Measurements from ENCODE around the gene TNFRSF21.
"Not testable (repeated sequence)": the region's sequence is repeated elsewhere in the genome, so short reads cannot be mapped to it uniquely, and the experiment has no call there.

Gene TNFRSF21

DNA sequence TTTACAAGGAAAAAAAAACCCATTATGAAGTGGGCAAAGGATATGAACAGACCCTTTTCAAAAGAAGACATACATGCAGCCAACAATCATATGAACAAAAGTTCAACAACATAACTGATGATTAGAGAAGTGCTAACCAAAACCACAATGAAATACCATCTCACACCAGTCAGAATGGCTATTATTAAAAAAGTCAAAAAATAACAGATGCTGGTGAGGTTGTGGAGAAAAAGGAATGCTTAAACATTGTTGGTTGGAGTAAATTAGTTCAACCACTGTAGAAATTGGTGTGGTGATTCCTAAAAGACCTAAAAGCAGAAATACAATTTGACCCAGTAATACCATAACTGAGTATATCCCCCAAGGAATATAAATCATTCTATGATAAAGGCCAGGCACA, 86.5 kb downstream of the TNFRSF21 start:
- DNase-seq (ENCODE audit: low spot score): not testable (repeated sequence)

DNA sequence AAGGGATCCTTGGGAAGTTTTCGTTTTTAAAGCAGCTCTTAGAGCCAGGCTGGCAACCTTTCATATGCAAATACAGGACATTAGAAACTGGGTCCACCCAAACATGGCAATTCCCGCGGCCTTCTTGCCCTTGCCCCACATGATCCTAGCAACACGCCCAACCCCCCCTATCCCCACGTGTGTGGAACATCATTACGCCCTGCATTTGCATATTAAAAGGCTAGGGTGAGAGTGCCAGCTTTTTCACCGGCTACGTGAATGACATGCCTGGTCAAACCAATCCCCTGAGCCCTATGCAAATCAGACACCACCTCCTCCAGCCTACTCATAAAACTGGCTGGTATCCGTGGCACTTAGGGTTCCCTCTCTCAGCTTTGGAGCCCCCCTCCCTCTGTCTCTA, 88.1 kb downstream of the TNFRSF21 start:
- DNase-seq (ENCODE audit: low spot score): no peak

DNA sequence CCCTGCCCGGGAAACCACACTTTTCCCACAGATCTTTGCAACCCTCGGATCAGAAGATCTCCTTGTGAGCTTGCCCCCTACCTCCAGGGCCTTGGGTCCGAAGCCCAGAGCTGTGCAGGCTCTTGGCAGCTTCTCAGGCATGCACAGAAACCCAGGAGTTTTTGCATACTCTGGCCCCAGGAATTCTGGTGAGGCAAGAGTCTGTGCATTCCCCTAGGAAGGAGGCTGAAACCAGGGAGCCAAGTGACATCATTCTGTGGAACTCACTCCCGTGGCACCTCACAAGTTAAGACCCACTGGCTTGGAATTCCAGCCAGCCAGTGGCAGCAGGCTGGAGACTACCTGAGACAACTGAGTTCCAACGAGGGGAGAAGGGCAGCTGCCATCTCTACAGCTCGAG, 100.1 kb downstream of the TNFRSF21 start:
- DNase-seq (ENCODE audit: low spot score): no peak

DNA sequence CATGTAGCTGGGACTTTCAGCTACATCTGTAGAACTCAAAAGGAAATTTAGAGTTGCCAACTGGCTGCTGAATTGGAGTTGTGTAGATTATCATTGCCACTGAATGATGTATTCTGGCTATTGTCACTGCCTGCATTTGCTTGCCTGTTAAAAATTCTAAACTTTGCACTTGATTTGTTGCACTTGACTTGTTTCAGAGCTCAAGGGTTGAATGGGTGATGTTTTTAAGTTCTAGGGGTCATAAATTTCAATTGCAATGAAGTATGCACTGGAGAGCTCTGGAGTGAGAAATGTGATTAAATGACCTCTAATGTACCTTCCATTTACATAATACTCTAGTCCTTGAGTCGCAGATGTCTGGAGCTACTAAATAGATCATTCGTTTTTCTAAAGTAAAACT, 102.4 kb downstream of the TNFRSF21 start:
- DNase-seq (ENCODE audit: low spot score): no peak

GRCh38 chr6:47206626-47207025, 103.1 kb downstream of the TNFRSF21 start:
- DNase-seq (ENCODE audit: low spot score): no peak

- no peak for DNase-seq (ENCODE audit: low spot score)
Observed at GRCh38 chr6:47203938-47204611, 105.6 kb downstream of the TNFRSF21 start.

DNA sequence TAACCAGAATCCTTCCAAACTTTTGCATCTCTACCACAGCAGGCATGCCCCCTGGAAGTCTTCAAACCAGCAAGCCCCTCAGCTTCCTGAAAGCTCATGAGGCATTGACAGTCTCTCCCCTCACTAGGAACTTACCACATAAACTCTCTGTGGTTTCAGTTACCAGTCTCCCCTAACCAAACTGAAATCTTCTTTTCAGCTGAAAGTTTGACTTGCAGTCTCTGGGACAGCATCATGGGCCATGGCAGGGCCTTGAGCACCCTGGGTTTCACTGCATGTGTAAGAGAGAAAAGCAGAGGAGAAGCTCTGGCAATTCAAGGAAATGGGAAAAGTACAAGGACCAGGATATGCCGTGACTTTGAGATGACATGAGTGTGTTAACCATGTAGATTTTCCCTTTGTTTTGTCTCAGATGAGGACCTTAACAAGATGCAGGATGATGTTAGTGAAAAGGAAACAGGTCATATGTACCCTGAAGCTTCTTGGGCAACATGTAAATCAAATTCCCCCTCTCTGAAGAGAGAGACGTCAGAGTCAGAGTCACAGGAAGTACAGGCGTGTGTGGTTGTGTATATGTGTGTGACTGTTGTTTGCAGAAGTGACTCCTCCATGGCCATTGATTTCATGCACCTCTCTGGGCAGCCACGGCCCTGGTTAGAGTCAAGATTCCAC, 106.3 kb downstream of the TNFRSF21 start:
- DNase-seq (ENCODE audit: low spot score): no peak

DNA sequence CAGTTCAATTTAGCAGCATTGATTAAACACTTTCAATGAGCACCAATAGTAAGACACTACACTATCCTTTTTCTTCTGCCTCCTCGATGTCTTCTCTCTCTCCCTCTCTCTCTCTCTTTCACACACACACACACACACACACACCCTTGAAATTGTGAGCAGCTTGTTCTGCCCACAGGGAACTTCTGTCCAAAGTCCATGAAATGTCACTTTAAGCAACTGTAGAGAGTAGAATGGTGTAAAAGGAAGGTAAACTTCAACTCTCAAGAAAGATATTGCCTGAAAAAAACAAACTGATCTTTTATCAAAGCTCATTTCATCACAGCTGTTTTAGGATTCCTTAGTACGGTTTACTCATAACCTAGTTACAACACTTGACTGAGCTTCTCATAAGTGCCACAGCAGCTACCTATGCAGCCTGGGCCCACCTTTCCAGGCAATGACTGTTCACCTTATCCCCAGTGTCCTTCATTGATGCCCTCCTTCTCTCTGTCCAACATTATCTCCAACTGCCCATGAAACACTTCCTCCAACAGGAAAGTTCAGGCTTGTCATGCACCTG, 107.0 kb downstream of the TNFRSF21 start:
- no peak for DNase-seq (ENCODE audit: low spot score)

- no peak for DNase-seq (ENCODE audit: low spot score)
Observed at GRCh38 chr6:47200536-47201334, 109.0 kb downstream of the TNFRSF21 start.

DNA sequence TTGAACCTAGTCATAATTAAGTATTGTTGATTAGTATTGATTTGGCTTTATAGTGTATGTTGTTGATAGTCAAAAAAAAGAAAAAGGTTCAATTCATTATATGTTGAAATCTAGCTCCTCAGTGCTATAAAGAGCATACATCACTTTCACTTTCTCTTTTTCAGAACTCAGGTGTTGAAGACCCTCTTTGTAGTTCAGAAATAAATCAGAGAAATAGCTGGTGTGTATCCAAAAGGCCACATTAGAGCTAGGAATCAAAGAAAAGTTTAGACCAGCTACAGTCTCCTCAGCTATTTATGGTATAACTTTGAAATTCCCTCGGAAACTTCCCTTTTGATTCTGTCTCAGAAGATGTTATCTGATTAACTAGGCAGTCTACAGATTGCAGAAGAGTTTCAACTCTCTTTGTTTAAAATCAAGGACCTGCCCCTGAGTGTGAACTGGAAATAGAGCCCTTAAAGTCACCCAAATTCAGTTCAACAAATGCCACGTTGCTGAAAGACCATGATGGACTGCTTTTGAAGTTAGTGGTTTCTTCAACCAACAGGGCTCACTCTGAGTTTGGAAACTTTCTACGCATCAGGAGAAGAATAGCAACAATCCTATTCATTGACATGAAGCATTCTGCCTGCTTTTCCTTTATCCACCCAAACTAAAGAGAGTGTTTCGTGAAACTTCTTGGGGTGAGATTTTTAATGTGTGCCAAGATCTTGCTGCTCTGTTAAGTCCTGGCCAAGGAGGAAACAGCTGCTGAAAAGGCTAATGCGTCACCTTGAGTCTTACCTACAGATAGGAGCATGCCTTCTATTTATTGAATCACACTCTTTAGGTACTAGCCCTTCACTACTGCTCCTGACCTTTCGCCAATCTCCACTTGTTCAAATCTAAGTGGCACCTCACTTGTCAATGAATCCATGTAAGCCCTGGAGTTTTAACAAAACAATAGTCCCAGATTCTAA, 111.7 kb downstream of the TNFRSF21 start:
- no peak for DNase-seq (ENCODE audit: low spot score)

DNA sequence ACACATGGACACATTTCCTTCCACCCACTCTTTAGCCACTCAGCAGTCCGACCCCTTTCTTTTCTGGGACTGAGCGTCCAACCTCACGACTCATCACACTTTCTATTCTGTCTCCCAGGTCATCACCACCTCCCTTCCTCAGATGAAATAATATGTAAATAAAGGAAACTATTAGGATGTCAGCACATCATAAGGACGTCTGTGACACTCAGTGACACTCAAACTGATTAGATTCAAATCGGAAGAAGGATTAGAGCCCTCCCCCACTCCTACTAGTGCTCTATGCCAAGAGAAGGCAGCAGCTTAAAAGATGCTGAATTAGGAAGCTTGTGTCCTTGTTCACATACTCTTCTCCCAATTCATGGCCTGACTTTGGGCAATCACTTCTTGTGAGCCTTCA, 113.6 kb downstream of the TNFRSF21 start:
- DNase-seq (ENCODE audit: low spot score): no peak

GRCh38 chr6:47195011-47195650, 114.6 kb downstream of the TNFRSF21 start:
- DNase-seq (ENCODE audit: low spot score): no peak

DNA sequence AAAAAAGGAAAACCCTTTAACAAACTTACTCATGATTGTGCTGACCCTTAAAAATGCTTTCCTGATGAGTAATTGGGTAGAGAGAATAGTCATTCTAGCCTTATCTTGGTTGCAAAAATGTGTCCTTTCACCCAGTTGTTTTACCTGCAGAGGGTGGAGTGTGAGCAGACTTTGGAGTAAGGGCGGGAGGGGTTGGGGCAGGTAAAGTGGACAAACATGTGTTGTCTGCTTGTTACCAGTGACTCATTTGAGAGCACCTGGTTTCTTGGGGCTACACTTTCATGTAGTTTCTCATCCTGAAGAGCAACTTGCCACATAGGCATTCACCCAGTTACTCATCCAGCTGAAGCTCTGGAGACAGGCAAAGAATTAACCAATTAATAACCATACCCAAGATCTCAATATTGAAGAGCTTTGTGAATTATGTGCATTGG, 121.1 kb downstream of the TNFRSF21 start:
- DNase-seq (ENCODE audit: low spot score): no peak

DNA sequence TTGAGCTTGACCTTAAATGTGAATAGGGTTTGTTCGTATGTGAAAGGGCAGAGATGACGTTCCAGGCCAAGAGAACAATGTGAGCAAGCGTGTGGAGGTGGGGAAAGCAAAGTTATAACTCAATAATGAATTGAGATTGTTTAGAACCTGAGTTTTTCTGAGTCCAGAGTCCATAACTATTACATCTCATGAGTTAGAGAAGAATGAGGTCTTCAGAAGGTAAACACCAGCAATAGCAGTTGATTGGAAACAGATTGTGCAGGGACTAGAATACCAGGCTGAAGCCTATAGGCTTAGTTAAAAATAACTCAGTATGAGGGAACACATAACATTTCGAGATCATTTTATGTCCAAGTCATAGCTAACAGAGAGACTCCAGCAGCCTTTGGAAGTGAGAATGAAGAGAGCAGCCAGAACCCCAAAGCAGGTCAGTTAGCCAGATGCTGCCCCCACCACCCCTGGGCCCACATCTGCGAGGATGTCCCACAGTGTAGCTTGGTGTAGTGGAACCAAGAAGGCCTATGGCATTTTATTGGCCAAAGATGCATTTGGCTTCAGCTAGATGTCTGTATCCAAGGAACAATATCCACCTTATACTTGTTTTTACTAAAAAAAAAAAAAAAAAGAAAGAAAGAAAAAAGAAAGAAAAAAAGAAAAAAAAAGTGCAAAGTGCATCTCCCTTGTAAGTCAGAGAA, 121.7 kb downstream of the TNFRSF21 start:
- DNase-seq (ENCODE audit: low spot score): no peak

GRCh38 chr6:47187113-47187512, 122.6 kb downstream of the TNFRSF21 start:
- no peak for DNase-seq (ENCODE audit: low spot score)

GRCh38 chr6:47182291-47182957, 127.3 kb downstream of the TNFRSF21 start:
- DNase-seq (ENCODE audit: low spot score): no peak

GRCh38 chr6:47181681-47182080, 128.0 kb downstream of the TNFRSF21 start:
- no peak for DNase-seq (ENCODE audit: low spot score)

All from hepatic stellate cell (primary cell).